Left colon (tissue), 2 donors: Measurements from ENCODE around the gene CAPZB. TPM values are rescaled to one million over a fixed set of nuclear protein-coding genes. Genes with fewer than 3 reads are reported as not detected.

Experiments used
- ATAC-seq: fragments of 200-7000 bp; cut with Tn5 transposase; one replicate; pipeline ENCODE4 v1.9.1; 2020; ENCODE audit warnings: mild to moderate bottlenecking, moderate library complexity
- DNase-seq, 2 donors: peaks; one replicate each; pipeline ENCODE4 v3.0.0-alpha.2; 2020
- intact Hi-C, 2 donors: fragments of 100-400 bp; cut with DNase I in 1 of 2; cut with micrococcal nuclease in 1 of 2; formaldehyde crosslinking; loops; one replicate each; pipeline versions ENCODE4 v1.11.2 to v1.14.0; 2022; cut with DNase I, micrococcal nuclease
- total RNA-seq, 2 donors: library from RNA; stranded (reverse); fragmentation: NEBNext Ultra II Directional; extraction: Animal tissue kit (Norgen Biotek cat#: 25700); gene quantifications; one replicate each; pipeline ENCODE4 v1.2.1, GENCODE V29; 2021
- donor health status: DM: no; HTN: no; CAD: no.
- donor health status: DM: yes; HTN: yes; CAD: no.

The CAPZB gene
- total RNA-seq, 2 donors from 2014 or later, result 340 to 367 TPM

DNA sequence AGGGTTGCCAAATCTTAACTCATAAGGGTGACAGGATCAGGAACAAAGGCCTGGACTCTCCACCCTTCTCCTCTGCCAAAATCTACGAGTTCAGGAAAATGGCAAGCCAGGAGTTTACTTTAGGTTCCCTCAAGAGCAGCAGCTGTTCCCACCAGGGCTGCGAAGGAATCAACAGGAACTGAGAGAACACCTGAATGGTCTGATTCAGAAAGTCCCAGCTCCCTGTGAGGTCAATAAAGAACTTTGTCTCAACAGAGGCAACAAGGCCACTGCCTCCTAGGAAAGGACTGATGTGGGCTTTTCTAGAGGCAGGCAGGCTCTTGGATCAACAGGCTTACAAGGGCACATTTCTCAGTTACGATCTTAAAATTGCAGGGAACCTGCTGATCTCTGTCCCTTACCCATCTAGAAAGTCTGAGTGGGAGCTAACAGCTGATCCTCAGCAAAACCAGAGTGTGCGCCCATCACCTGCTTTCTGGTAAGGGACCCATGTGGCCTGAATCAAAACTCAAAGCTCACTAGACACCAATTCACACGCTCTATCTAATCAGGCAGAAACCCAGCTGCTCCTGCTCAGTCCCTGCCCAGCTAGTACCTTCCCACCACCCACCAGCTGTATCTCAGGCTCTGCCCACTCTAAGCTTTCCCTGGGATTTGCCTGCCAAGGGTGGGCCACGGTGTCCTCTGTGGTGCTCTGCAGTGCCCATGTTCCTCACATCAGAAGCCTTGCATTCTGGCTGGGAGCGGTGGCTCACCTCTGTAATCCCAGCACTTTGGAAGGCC, 83.1 kb downstream of the CAPZB start:
- DNase-seq (no peak), ATAC-seq (no peak)
- intact Hi-C loops, result no loop called here

DNA sequence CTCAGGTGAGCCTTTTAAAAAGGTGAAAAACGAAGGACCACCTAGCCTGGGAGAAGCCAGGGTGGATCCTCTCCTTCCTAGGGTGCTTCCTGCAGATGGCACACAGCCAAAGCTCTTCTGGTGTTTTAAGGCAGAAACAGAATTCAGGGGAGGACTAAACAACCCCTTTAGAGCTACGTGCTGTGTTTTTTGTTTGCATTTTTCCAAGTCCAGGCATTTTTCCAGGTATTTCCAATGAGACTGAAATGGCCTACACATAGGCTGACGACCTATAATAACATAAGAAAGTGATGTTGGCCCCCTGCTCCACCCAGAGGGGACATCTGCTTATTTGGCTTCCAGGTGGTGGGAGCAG, 83.8 kb downstream of the CAPZB start:
- intact Hi-C loops, result no loop called here
- DNase-seq (no peak), ATAC-seq (no peak)

DNA sequence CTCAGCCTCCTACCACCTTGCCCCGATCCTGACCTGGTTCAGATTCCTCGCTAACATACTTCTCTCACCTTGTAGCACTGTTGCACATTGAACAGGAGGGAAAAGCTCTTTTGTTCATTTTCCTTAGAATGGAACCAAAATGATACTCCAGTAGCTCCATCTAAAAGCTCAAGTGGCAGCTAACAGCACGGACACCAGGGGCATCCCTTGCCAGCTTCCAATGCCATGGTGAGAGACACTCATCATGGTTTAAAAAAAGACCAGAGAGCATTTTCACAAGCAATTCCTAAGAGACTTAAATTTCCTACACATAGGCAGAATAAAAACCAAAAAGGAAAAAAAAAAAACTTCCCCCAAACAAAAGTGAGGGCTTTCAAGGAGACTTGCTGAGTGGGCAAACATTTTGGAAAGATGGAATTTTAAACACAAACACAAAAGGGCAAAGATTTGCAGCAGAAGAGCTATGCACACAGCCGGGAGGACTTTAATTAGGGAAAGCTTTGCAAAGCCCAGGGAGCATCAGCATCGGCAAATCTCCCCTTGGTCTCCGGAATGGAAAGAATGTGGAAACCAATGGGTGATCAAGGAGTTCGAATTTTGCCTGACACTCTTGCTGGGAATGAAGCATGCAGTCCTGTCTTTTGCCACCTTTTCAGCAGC, 84.3 kb downstream of the CAPZB start:
- intact Hi-C loops, result no loop called here
- ATAC-seq (no peak), DNase-seq (no peak)

DNA sequence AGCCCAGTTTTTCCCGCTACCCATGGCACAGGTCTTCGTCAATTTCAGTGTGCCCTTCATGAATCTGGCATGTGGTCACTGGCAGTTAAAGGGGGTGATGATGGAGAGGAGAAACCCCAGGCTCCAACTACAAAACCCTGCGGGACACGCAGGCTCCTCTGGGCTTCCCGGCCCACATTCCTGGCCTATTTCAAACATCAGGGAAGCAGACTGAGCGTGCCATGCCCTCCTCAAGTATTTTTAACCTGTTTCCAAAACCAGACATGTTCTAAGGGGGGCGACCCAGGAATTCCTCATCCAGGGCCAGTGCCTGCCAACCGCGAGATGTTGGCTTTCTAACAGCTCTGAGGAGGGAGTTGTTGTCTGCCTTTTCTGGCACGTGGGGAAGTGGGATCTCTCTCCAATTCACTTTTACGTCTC, 85.1 kb downstream of the CAPZB start:
- DNase-seq, result no peak
- no peak for ATAC-seq
- intact Hi-C loops, result no loop called here

DNA sequence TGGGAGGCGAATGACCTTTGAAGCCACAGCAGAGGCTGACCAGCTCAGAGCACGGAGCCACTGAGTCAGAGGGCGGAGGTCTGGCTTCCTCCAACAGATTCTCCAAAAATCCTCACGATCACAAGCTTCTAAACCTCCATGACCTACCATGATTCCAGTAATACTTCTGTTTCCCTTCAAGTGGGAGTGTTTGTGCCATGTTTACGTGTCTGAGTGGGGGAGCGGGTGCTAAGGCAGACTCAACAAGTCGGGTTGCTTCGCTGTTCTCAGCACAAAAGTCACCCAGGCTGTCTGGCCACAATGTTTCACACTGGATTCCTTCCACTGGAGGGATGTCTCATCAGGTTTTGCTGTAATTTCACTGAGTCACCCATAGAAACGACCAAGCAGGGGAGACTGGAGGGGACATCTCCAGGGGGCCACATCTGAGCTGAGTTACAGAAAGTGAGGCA, 87.0 kb downstream of the CAPZB start:
- DNase-seq (no peak), ATAC-seq (peak; percentile 30)
- intact Hi-C loops, result no loop called here

DNA sequence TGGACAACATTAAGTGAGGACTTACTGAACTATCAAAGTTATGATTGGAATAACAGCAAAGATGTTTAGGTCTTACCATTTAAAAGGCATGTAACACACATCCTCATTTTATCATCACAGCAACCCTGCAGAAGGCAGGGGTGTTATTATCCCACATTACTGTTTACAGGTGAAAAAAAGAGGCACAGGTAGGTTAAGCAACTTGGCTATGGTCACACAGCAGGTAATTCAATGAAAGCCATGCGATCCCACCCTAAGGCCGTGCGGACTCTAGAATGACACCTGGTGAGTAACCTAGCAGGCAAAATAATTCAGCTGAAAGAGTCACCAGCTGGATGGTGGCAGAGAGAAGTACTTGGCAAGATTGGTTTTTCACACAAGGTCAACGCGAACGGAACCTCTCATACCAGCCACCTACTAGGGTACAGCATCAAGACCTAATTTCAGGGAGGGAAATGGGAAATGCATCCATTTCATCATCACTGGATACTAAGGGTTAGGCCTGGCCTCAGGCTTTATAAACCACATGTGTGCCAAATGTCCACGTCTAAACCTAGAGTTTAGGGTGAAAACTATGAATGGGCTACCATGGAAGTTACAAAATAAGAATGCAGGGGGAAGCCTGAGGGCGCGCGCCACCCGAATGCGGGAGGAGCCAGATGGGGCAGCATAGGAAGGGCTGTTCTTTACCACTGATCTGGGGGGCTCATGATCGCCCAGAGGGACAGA, 88.0 kb downstream of the CAPZB start:
- no peak for DNase-seq
- ATAC-seq, result no peak
- intact Hi-C loops, result no loop called here

DNA sequence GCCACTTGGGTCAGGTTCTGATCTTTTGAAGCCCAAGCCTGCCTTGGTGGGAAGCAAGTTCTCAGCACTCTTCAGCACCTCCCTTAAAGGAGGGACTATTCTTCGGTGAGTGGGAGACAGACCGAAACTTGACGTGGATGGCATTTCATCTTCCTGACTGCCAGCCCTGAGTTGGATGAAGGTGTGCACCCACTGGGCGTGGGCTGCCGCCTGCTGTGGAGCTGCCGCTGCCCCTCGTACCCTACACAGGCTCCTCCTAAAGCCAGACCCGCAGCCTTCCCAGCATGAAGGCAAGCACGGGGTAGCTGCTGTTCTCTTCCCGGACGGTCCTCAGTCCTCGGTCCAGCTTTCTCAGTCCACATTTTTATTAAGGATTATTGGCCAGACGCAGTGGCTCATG, 89.1 kb downstream of the CAPZB start:
- ATAC-seq (no peak), DNase-seq (no peak)
- intact Hi-C loops, result no loop called here

DNA sequence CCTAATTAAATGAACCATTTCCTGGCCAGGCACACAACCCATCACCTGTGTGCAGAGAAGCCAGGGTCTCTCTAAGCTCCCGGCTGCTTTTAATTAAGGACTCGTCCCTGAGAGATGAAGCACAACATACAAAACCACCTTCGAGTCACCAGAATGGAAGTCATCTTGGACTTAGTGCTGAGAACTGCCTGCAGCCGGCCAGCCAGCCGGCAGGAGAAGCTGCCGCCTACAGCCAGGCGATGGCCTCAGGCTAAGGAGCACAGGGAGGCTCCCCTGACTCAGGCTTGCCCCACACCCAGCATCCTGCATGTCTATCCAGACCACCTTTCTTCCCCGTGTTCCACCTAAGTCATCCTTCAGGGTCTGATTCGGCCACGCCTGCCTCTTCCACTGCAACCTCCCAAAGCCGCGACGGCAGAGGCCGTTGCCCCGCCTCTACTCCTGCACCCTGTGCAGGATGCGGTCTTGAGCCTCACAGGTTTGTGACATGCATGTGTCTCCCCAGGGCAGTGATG, 89.6 kb downstream of the CAPZB start:
- ATAC-seq (no peak), DNase-seq (no peak)
- intact Hi-C loops, result no loop called here

DNA sequence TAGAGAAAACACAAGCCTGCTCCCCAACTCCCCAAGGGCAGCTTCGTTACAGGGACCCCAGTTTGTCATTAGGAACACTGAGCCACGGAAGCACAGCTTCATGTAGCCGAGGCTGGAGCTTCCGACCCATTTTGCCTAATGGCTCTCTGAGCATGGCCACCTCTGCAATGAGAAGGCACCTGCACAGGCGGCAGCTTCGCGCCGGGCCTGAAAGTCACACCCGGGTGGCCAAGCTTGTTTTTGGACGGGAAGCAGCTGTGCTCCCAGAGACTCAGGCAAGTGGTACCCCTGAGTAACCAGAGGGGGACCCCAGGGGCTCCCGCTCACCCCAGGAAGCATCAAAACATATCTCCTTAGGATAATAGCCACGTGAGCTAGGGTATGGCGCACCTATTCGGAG, 92.3 kb downstream of the CAPZB start:
- intact Hi-C loops, result no loop called here

DNA sequence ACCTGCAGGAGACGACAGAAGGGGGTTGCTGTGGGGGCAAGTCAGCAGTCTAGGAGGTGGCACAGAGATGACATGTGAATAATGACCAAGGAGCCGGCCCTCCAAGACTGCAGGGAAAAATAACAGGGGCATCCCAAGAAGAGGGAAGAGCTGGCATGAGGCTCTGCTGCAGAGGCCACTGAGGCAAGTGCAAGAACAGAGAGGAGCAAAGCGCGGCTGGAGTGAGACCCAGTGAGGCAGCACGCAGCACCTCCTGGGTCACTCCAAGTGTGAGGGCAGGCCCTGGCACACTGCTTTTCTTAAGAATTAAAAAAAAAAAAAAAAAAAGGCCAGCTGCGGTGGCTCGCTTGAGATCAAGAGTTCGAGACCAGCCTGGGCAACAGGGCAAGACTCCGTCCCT, 93.1 kb downstream of the CAPZB start:
- DNase-seq (no peak), ATAC-seq (no peak)
- intact Hi-C loops, result no loop called here

More for the DNA sequence above, 92.3 kb downstream of the CAPZB start:
- DNase-seq (no peak), ATAC-seq (no peak)

DNA sequence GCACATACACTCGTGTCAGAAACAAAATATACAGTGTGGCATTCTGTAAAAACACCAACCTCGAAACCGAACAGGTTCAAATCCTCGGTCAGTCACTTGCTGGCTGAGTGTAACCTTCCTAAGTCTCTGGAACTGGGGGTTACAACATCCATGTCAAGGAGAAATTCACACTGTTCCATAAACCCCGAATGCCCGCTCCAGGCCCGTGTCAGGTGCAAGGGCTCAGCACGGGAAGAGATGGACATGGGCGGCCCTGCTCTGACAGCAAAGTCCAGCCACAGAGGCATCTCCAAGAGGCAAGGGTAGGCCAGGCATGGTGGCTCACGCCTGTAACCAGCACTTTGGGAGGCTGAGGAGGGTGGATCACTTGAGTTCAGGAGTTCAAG, 93.8 kb downstream of the CAPZB start:
- no peak for DNase-seq
- ATAC-seq, result no peak
- intact Hi-C loops, result no loop called here

DNA sequence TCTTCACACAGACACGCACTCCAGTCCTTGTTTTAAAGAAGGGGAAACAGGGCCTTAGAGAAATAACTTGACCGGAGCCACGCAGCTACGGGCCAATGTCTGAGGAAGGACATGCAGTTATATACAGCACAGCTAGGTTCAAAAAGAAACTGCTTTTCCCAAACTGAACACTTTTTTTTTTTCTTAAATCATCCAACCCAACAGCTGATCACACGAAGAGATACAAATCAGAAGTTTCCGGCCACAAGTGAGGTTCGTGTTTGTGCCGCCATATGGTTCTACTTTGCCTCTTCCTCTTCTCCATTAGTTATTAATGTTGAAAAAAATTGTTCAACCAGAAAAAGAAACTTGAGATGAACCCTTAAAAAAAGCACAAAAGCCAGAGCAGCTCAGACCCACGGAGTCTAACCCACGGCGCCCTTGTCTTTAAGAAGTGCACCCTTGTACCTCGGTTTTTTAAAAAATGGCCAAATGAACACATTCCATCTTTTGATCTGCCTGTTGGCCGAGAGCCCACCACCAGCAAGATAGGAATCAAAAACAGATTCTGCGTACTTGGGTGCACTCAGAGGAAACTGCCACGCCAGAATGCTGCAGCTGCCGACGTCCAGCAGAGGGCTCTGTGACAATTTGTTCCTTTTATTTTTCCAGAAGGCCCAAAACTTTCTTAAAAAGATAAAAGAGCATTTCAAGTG, 94.3 kb downstream of the CAPZB start:
- intact Hi-C loops, result no loop called here
- ATAC-seq, result peak; percentile 18

DNA sequence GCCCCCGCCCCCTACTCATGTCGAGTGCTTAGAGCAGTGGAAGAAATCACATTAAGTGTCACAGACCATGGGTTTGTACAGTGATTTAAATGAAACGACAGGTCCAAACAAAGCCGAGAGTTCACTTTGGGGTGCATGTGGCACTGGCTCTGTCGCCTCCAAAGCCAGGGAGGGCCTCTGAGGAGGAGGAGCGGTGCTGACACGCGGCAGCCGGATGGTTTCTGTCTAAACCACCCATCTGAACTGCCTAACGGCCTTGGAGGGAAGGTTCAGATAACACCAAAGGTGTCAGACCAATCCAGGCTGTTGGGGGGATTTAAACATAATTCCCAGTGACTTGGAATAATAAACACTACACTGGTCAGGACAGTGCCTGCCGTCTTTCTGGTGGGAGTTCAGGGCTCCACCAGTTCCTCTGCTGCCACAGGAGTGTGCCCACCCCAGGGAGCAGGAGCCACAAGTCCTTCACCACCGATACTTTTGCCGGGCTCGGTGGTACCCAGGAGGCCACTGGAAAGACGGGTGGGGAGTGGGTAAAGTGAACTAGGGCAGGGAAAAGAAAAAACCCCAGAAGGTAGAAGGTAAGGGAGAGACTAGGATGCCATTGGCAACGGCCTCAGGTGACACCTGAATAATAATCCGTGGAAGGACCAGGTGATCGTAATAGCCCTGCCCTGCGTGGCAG, 95.0 kb downstream of the CAPZB start:
- ATAC-seq, result no peak
- intact Hi-C loops, result no loop called here
- no peak for DNase-seq

More for the DNA sequence above, 94.3 kb downstream of the CAPZB start:
- DNase-seq, result peak in 1 of 2 donors; percentile 65

DNA sequence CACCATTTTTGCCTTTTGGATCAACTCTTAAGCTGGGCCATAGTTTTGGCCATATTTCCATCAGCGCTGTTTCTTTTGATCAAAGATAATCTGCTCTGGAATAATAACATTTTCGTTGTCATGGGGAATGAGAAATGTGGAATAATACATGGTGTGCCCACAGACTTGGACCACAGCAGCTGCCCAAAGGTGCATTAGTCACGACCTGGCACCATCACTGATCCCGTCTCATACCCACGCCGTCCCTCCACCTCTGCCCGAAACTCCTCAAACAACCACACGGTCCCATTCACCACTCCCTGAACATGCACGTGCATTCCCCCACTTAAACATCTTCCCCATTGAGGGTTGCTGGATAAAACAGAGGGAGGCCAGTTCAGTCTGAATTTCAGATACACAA, 96.4 kb downstream of the CAPZB start:
- ATAC-seq (no peak), DNase-seq (no peak)
- intact Hi-C loops, result no loop called here

DNA sequence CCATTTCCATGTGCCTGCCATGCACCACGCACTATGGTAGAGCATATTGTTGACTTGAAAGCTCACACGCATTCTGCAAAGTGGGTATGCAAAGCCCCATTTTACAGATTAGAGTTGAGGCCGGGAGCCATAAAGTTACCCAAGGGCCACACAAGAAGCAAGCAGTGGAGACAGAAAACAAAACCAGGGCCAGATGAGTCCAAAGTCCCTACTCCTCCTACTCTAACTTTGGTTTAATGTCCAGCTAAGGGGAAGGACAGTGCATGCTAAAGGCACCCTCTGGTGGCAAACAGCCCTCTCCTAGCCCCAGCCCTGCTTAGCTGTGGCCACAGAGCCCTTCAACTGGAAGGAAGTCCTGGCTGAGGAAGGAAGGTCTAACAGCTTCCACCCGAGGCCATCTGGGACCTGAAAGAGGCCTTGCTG, 98.3 kb downstream of the CAPZB start:
- peak; percentile 67 for ATAC-seq
- intact Hi-C loops, result no loop called here
- DNase-seq, result peak; percentile 40 to 56

DNA sequence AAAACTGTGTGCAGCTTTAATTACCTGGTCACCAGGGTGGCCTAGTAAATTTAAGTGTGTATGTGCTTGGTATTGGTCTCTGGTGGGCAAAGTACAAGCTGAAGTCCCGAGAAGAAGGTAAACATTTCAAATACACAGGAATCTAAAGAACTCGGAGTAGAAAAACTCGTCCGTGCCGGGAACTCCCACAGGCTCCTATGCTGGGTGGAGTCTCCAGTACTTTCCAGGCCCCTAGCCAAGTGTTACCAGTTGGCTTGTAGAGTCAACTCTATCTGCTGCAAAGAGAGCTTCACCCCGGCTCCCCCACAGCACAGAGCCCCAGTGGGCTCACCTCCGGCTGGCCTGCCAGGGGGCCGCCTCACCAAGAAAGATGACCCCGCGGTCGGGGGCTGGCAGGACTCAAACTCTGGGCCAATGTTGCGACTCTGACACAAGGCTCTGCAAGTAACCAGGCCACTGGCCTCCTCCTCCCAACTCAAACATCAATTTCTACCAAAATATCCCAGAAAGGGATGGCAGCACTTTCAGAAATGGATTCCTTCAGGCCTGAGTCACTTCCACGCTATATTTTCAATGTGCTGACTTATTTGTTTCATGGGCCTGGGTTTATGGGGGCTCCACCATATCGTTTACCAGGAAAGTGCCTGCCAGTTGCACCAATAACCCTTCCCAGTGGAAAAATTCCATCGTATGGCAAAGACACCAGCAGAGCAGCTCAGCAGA, 99.3 kb downstream of the CAPZB start:
- peak; percentile 72 to 79 for DNase-seq
- intact Hi-C loops, result no loop called here
- peak; percentile 72 for ATAC-seq

DNA sequence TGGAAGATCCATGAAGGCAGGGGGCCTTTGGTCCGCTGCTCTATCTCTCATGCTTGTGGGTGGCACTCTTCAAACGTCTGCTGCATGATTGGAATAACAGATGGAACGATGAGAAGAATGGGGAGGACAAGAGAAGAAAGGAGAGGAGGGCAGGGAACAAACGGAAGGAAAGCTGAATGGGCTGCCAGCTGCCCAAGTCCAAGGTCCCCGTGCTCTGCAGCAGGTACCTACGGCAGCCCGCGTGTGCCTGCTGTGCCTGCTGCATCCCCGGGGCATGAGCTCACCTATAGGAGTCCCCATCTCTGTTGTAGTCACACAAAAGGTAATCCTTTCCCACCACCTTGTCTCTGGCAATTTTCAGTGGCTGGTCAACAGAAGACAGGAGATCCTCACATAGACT, 100.1 kb downstream of the CAPZB start:
- ATAC-seq, result peak; percentile 63
- intact Hi-C loops, result no loop called here
- DNase-seq, result peak in 1 of 2 donors; percentile 43

DNA sequence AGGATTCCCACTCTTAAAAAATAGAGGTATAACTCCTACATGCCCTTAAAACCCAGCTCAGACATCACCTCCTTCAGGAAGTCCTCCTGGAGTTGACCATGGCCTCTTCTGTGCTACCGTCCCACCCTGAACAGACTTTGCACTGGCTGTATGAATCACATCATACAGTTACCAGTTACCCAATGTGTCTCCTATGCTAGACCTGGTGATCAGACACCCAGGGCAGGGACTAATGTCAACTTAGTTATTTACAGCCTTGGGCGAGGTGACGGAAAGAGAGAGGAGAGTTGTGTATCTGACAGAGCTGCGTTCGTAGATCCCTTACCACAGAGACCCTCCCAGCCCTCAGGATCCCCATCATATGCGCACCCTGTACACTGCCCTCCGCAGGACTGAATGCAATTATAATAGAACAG, 100.6 kb downstream of the CAPZB start:
- ATAC-seq (peak; percentile 74), DNase-seq (peak in 1 of 2 donors; percentile 54)
- intact Hi-C loops, result no loop called here
